GM18867 (cell line): Measurements from ENCODE around the gene GPT2.

Source experiments
- ATAC-seq: cut with Tn5 transposase; IDR thresholded peaks from one replicate; pipeline ENCODE4 v1.9.1; 2021; ENCODE audit warnings: mild to moderate bottlenecking, moderate library complexity; ENCODE audit not compliant: unreplicated experiment

GPT2 gene

DNA sequence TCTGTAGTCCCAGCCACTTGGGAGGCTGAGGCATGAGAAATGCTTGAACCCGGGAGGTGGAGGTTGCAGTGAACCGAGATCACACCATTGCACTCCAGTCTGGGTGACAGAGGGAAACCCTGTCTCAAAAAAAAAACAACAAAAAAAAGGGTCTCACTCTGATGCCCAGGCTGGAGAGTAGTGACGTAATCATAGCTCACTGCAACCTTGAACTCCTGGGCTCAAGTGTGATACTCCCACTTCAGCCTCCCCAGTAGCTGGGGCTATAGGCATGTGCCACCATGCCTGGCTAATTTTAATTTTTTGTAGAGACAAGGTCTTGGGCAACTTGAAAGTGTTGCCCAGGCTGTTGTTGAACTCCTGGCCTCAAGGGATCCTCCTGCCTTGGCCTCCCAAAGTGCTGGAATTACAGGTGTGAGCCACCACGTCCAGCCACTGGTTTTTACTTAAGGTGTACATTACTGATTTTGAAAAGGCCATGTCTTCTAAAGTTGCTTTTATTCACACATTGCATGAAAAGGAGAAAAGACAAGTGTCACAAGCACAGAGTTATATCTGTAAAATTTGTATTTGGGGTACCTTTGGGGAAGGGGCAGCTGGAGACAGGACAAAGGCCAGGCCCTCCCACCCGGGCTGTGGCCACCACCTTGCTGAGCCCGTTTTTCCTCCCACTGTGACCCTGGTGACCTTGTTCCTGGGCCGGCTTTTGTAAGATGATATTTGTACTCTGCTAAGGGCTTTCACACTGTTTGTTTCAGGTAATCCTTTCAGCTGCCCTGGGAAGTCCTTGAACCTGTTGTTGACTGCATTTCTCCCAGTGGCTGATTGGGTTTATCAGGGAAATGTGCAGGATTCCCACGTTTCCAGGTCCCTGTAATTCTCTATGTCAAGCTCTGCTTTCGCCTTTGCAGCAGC, 11.5 kb downstream of the GPT2 start:
- no peak for ATAC-seq

GRCh38 chr16:46896314-46896968, 12.3 kb downstream of the GPT2 start:
- ATAC-seq, result no peak

GRCh38 chr16:46897471-46897870, 13.3 kb downstream of the GPT2 start:
- no peak for ATAC-seq

DNA sequence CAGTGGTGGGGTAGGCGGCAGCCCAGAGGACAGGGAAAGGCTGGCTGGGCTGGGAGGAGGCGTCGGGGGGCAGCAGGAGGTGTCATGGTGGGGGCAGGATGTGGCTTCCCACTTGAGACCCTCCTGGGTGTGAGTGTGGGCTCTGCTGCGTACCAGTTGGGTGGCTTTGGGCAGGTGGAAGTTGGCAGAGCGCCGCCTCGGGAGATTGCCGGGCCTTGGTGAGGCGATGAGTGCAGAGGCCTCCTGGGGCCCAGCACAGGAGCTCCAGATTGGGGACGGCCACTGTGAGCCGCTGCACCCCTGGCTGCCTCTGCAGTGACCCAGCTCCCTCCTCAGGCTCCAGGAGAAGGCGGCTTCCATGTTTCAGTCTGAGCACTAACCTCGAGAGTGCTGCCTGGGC, 13.8 kb downstream of the GPT2 start:
- no peak for ATAC-seq

DNA sequence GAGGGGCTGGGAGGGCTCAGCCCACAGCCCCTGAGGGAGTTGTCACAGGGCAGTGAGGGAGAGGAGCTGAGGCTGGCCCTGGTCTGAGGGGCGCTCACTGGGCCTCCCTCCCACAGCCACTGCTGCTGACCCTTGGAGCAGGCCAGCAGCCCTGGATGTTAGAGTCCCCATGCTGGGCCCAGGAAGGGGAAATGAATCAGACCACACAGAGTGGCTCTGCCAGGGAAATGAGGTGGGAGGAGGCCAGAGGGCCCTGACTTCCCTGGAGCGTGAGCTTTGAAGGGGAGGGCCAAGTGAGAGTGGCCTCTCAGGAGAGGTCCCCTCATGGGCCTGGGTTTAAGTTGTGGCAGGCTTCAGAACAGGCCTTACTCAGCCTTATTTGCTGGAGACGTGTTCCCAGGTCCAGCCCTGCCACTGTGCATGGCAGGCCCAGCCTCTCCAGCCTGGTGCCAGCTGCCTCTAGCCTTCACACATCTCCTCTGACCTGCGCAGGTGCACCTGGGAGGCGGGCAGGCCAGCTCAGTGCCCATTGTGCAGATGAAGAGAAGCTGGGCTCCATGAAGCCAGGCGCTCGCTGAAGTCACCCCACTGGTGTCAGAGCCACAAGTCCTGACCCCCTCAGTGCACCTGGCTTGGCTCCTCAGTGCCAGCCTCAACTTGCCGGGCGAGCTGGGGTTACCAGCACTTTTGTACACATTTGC, 15.4 kb downstream of the GPT2 start:
- no peak for ATAC-seq

DNA sequence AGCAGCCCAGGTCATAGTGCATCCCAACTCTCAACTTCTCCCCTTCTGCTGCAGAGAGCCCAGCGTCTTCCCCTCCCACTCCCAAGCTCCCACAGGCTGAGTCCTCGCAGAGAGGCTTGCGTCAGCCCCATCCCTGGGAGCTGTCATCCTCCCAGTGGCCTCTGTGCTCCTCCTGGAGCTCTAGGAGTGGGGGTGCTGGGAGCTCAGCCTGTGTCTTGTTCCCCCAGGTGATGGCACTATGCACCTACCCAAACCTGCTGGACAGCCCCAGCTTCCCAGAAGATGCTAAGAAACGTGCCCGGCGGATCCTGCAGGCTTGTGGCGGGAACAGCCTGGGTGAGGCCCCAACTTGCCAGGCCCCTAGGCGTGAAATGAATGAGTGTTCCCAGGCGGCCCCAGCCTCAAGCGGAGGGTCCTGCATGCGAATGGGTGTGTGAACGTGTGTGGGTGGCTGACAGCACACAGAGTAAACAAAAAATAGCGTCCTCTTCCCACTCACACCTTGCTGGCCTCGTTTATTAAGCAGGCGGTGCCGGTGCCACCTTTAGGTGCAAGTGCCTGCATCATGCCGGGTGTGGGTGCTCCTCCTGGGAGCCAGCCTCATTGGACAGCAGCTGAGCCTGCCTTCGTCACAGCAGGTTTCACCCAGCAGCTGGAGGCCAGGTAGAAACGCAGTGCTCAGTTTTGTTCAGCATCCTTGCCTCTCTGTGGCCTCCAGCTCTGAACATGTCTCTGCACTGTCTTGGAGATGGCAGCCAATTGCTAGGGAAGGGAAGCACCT, 16.5 kb downstream of the GPT2 start:
- no peak for ATAC-seq

GRCh38 chr16:46901709-46902108, 17.5 kb downstream of the GPT2 start:
- ATAC-seq, result no peak

DNA sequence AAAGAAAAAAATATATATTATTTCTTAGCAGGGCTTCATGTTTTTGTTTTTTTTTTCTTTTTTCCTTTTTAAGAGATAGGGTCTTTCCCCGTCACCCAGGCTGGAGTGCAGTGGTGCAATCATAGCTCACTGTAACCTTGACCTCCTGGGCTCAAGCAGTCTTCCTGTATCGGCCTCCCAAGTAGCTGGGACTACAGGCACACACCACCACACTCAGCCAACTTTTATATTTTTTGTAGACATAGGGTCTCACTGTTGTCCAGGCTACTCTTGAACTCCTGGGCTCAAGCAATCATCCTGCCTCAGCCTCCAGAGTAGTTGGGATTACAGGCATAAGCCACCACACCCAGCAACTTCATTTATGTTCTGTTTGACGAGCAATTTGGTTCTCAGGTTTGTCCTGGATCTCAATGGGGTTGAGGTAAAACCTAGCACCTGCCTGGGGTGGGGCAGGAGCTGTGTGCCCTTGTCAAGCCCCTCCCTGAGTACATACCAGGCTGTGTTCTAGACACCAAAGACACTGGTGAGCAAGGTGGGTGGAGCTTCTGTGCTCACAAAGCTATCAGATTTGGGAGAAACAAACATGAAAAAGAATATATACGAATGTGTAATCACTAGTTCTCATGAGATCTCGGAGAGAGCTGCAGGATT, 19.2 kb downstream of the GPT2 start:
- no peak for ATAC-seq

DNA sequence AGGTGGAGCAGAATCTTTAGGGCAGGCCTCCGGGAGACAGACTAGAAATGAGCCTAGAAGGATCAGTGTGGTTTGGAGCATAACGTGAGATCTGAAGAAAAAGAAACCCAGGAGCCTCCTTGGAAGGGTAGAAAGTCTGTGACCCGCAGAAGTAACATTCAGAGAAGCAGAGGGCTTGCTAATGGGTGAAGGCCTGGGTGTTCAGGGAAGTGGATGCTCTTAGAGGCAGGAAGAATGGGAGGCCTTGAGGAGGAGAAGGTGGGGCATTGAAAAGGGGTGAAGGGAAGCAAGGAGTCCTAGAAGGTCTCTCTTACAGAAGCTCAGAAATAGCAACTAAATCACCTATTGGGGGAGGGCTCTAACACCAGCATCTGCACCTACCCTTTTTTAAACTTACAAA, 20.3 kb downstream of the GPT2 start:
- no peak for ATAC-seq

- no peak for ATAC-seq
Measured at GRCh38 chr16:46906360-46907060, 22.3 kb downstream of the GPT2 start.

DNA sequence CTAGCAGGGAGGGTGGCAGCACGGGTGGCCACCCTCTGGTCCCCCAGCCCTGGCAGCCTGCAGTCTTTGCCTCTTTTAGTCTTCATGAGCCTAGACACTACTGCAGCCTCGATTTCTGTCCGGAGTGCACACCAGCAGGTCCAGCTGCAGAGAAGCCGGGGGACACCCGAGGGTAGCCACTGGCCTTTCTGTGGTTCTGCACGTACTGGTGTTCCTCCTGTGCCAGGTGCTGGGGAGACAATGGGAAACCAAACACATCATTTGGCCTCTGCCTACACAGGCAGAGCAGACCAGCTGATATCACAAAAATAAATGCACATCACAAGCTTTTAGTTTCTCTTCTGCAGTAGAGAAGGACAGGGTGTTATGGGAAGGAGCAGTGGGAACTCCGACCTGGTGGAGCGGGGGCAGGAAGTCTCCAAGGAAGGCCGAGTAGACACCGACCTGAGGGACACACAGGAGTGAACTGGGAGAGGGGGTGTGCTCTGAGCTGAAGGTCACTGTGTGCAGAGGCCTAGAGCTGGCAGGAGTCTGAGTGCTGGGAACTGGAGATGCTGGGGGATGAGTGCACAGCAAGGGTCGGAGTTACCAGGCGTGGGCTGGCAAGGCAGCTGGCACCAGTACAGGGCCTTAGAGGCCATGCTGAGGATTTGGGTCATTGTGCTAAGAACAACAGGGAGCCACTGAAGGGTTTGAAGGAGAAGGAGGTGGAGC, 23.1 kb downstream of the GPT2 start:
- no peak for ATAC-seq

GRCh38 chr16:46908540-46909372, 24.6 kb downstream of the GPT2 start:
- no peak for ATAC-seq

DNA sequence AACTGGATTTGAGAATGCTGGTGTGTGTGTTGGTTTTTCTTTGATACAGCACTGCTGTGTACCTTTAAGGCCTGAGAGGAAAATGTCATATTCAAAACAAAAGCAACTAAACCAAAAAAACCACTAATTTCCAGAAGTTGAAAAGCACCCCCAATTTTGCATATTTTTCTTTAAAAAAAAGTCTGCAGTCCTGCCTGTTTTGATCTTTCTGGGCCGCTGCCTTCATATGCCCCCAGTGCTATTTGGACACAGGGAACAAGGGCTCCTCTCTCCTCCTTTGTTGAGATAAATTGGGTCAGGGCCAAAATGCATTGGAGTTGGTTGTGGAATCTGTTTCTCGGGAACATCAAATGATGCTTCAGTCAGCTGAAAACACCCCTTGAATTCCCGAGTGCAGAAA, 26.9 kb downstream of the GPT2 start:
- peak; percentile 74 for ATAC-seq

DNA sequence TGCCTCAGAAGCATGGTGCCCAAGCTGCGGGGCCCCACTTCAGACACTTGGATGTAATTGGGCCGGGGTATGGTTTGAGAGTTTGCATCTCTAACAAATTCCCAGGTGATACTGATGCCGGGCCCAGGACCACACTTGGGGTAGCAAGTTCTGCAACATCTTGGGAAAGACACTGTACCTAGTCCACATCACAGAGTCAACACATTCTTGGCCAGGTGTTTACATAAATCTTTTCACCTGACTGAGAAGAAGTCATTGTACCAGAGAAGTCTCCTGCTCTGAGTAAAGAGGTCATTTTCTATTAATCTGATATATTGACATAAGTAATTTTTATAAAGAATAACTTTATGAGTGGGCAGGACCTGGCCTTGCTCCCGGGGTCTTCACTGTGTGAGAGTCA, 27.5 kb downstream of the GPT2 start:
- ATAC-seq, result no peak

DNA sequence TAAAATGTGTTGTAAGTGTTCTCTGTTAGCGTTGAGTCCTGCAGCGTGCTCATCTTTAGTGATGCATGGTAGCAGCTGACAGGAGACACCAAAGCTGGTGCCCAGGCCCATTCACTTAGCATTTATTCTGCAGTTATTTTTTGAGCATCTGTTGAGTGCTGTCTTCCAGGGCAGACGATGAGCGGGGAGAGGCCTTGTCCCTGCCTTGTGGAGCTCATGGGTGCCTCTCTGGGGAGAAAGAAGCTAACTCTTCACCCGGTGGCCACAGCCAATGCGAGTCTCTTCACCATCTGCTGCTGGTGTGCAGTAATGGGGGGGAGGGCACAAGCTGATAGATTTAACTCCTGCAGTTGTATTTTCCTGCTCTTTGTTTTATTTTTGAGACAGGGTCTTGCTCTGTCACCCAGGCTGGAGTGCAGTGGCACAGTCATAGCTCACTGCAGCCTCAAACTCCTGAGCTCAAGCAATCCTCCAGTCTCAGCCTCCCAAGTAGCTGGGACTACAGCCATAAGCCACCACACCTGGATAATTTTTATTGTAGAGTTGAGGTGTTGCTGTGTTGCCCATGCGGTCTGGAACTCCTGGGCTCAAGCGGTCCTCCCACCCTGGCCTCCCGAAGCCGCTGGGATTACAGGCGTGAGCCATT, 30.5 kb downstream of the GPT2 start:
- ATAC-seq, result no peak

DNA sequence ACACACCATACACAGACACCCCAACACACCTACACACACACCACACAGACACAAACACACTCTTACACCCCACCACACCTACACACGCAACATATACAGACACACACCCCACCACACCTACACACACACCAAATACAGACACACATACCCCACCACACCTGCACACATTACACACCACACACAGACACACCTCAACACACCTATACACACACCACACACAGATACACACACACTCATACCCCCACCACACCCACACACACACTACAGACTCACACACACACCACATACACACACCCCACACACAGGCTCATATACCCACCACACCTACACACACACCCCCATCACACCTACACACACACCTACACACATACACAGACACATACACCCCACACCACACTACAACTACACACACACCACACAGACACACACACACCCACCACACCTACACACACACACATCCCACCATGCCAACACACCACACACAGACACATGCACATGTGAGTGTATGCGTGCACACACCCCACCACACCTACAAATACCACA, 31.4 kb downstream of the GPT2 start:
- no peak for ATAC-seq

- ATAC-seq, result no peak
Measured at GRCh38 chr16:46916980-46917379, 32.8 kb downstream of the GPT2 start.

- no peak for ATAC-seq
Measured at GRCh38 chr16:46918400-46918799, 34.2 kb downstream of the GPT2 start.
